Transverse colon (tissue), 4 donors: ENCODE data around the gene GPR15. TPM values are rescaled to one million over a fixed set of nuclear protein-coding genes. Genes with fewer than 3 reads are reported as not detected.

ENCODE experiments used
- DNase-seq: peaks from one replicate; pipeline ENCODE4 v3.0.0-alpha.2; 2019
- H3K27ac ChIP-seq, 4 donors: fragments of 200-600 bp; sonication (generic); 2 replicates each; pipeline ENCODE4 v1.5.1; 2016 to 2018; ENCODE audit warnings: inconsistent platforms in 4 of 4
- H3K27me3 ChIP-seq: fragments of 200-600 bp; sonication (generic); 2 replicates; pipeline ENCODE4 v1.5.1; 2017; ENCODE audit warnings: inconsistent platforms
- H3K36me3 ChIP-seq, 4 donors: fragments of 200-600 bp; sonication (generic); 2 replicates each; pipeline ENCODE4 v1.5.1; 2017 to 2019; ENCODE audit warnings: inconsistent platforms in 4 of 4
- H3K4me1 ChIP-seq, 4 donors: fragments of 200-600 bp; sonication (generic); 2 replicates each; pipeline ENCODE4 v1.5.1; 2017 to 2020; ENCODE audit warnings: inconsistent platforms in 4 of 4
- H3K4me3 ChIP-seq, 4 donors: fragments of 200-600 bp; sonication (generic); 1 replicate in 1 of 4; 2 replicates in 3 of 4; pipeline versions ENCODE4 v1.5.1 to v1.6.1; 2017 to 2019; ENCODE audit warnings: inconsistent platforms in 4 of 4
- H3K9me3 ChIP-seq, 2 donors: fragments of 200-600 bp; sonication (generic); 2 replicates each; pipeline ENCODE4 v1.5.1; 2017 to 2019; ENCODE audit warnings: inconsistent platforms in 2 of 2
- EP300 ChIP-seq: sonication (generic); formaldehyde crosslinking; IDR thresholded peaks from one replicate; pipeline ENCODE4 v1.6.1; 2017; ENCODE audit warnings: antibody characterized with exemption, low read depth
- POLR2A ChIP-seq: fragments of 450-650 bp; IDR thresholded peaks from one replicate; pipeline ENCODE4 v1.6.1; 2016; ENCODE audit warnings: antibody characterized with exemption, mild to moderate bottlenecking, moderate library complexity
- POLR2AphosphoS5 ChIP-seq, 3 donors: sonication (generic); formaldehyde crosslinking; IDR thresholded peaks; one replicate each; pipeline ENCODE4 v1.6.1; 2016; ENCODE audit warnings: antibody characterized with exemption in 3 of 3
- WGBS, 2 donors: methylation state at CpG; one replicate each; pipeline ENCODE4 v1.1.5; 2018; ENCODE audit warnings: low coverage in 1 of 2; 5-methylcytosine and 5-hydroxymethylcytosine counted together
- in situ Hi-C, 4 donors: fragments of 200-750 bp; cut with MboI; loops; one replicate each; pipeline versions ENCODE4 v1.15.0 to v1.15.1; 2017; ENCODE audit warnings: low sequenced_read_pairs in 3 of 4, low pct_ligation_motif_present in 1 of 4, low pct_unique_long_range_greater_than_20kb in 1 of 4
- intact Hi-C: fragments of 100-400 bp; cut with DNase I; formaldehyde crosslinking; loops from one replicate; pipeline ENCODE4 v1.15.1; 2023; ENCODE audit warnings: low total_unique reads
- total RNA-seq, 4 donors: library from RNA; depleted of rRNA; stranded (reverse); fragments of >200 nt; gene quantifications; one replicate each; pipeline ENCODE4 v1.1.0, GENCODE V29; 2016
- TF ChIP-seq, protein P1 (sequence below), 5 experiments: fragments of 200-600 bp in 3 of 5; fragments of 450-650 bp in 2 of 5; sonication (generic) in 3 of 5; IDR thresholded peaks; 1 replicate in 2 of 5; 2 replicates in 3 of 5; pipeline ENCODE4 v1.5.1; 2016 to 2017; ENCODE audit warnings: antibody characterized with exemption in 5 of 5, inconsistent platforms in 3 of 5, mild to moderate bottlenecking in 2 of 5, moderate library complexity in 1 of 5

The GPR15 gene
- total RNA-seq, 4 donors from 2014 or later: 0.60 to 11.7 (median 5.5) TPM

DNA sequence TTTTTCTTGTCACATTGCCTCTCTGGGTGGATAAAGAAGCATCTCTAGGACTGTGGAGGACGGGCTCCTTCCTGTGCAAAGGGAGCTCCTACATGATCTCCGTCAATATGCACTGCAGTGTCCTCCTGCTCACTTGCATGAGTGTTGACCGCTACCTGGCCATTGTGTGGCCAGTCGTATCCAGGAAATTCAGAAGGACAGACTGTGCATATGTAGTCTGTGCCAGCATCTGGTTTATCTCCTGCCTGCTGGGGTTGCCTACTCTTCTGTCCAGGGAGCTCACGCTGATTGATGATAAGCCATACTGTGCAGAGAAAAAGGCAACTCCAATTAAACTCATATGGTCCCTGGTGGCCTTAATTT, 478 bp downstream of the GPR15 start:
- Histone ChIP-seq H3K36me3 (no peaks in the 10 kb centered on the region), H3K4me1 (no peaks in the 10 kb centered on the region), H3K27me3 (no peaks in the 10 kb centered on the region), H3K9me3 (no peaks in the 10 kb centered on the region), H3K4me3 (peak overlapping the region in 3 of 4 donors; percentile 18 to 19 (median 19)), H3K27ac (peak overlapping the region; percentile 45 to 60 (median 54))
- no peak for TF ChIP-seq POLR2AphosphoS5 (IDR thresholded peaks at IDR 0.05)
- no peak for TF ChIP-seq POLR2A
- TF ChIP-seq, protein P1, sequence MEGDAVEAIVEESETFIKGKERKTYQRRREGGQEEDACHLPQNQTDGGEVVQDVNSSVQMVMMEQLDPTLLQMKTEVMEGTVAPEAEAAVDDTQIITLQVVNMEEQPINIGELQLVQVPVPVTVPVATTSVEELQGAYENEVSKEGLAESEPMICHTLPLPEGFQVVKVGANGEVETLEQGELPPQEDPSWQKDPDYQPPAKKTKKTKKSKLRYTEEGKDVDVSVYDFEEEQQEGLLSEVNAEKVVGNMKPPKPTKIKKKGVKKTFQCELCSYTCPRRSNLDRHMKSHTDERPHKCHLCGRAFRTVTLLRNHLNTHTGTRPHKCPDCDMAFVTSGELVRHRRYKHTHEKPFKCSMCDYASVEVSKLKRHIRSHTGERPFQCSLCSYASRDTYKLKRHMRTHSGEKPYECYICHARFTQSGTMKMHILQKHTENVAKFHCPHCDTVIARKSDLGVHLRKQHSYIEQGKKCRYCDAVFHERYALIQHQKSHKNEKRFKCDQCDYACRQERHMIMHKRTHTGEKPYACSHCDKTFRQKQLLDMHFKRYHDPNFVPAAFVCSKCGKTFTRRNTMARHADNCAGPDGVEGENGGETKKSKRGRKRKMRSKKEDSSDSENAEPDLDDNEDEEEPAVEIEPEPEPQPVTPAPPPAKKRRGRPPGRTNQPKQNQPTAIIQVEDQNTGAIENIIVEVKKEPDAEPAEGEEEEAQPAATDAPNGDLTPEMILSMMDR (IDR thresholded peaks at IDR 0.05): no peak
- TF ChIP-seq EP300: no peak
- in situ Hi-C loops: no loop called here
- 64% methylated on average over 5 of the region's 5 CpGs; no CpG with 5 or more reads in 1 of the 2 donors for WGBS, 2 donors
- intact Hi-C loops: no loop called here
- no peak for DNase-seq

DNA sequence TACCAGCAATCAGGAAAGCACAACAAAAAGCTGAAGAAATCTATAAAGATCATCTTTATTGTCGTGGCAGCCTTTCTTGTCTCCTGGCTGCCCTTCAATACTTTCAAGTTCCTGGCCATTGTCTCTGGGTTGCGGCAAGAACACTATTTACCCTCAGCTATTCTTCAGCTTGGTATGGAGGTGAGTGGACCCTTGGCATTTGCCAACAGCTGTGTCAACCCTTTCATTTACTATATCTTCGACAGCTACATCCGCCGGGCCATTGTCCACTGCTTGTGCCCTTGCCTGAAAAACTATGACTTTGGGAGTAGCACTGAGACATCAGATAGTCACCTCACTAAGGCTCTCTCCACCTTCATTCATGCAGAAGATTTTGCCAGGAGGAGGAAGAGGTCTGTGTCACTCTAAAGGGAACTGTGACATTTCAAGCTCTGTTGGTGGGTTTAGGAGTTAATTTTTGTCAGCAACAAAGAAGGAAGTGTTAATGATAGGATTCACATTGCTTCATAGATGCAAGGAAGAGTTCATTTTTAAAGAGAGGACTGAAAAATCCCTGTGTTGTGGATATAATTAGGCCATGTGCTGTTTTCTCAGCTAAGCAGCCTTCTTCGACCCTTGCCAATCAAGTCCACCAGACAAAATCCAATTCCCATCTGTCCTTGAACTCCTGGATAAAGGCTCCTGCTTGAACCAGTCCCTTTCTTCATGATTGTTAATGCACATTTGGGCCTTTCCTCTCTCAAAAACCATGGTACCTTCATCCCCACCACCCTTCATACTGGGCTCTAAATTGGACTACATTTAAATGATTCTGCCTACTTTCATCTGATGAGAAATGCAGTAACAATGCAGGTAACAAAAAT, 1.2 kb downstream of the GPR15 start:
- H3K9me3 ChIP-seq: no peaks in the 10 kb centered on the region
- H3K27me3 ChIP-seq: no peaks in the 10 kb centered on the region
- TF ChIP-seq POLR2A: no peak
- no peak for TF ChIP-seq EP300
- TF ChIP-seq, protein P1 (IDR thresholded peaks at IDR 0.05): no peak
- TF ChIP-seq POLR2AphosphoS5 (IDR thresholded peaks at IDR 0.05): no peak
- H3K36me3 ChIP-seq: no peaks in the 10 kb centered on the region
- WGBS, 2 donors: 76 to 77% methylated on average over 6 of the region's 6 CpGs
- peak overlapping the region in 2 of 4 donors; percentile 19 for H3K4me3 ChIP-seq
- H3K4me1 ChIP-seq: no peaks in the 10 kb centered on the region
- intact Hi-C loops (no loop called here), in situ Hi-C loops (no loop called here)
- peak overlapping the region; percentile 45 to 60 (median 54) for H3K27ac ChIP-seq
- no peak for DNase-seq

- Histone ChIP-seq H3K27me3 (no peaks in the 10 kb centered on the region), H3K27ac (peak overlapping the region in 3 of 4 donors; percentile 21 to 60 (median 58)), H3K36me3 (no peaks in the 10 kb centered on the region), H3K9me3 (no peaks in the 10 kb centered on the region), H3K4me1 (no peaks in the 10 kb centered on the region), H3K4me3 (peak overlapping the region in 2 of 4 donors; percentile 1 to 3)
- in situ Hi-C loops: no loop called here
- intact Hi-C loops: no loop called here
- WGBS, 2 donors: 75 to 83% methylated on average over 2 of the region's 2 CpGs
- no peak for DNase-seq
- TF ChIP-seq EP300: no peak
- TF ChIP-seq POLR2A: no peak
- no peak for TF ChIP-seq POLR2AphosphoS5 (IDR thresholded peaks at IDR 0.05)
Observed at GRCh38 chr3:98534168-98534567, 2.4 kb downstream of the GPR15 start.

DNA sequence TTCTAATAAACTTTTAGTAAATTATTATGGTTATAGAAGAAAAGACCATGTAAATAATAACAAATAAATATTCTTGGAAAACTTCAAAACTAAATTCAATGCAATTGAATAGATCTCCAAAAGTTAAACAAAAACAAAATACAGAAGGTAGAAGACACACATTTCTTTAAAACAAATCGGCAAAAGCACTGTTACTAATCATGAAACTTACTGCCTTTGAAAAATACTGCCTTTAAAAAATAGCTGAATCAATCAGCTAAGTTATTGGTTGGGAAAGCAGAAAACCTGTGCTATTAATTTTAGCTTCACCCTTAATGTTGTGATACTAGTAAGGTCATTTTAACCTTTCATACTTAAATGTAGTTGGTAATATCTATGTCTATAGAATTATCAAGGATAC, 3.0 kb downstream of the GPR15 start:
- TF ChIP-seq, protein P1 (IDR thresholded peaks at IDR 0.05): no peak
- no peak for TF ChIP-seq POLR2AphosphoS5 (IDR thresholded peaks at IDR 0.05)
- no peak for TF ChIP-seq EP300
- no peak for TF ChIP-seq POLR2A
- Histone ChIP-seq H3K4me3 (peak overlapping the region in 1 of 4 donors; percentile 10), H3K4me1 (no peaks in the 10 kb centered on the region), H3K36me3 (no peaks in the 10 kb centered on the region), H3K27me3 (no peaks in the 10 kb centered on the region), H3K9me3 (no peaks in the 10 kb centered on the region), H3K27ac (peak overlapping the region in 1 of 4 donors; percentile 37)
- intact Hi-C loops (no loop called here), in situ Hi-C loops (no loop called here)
- 70 to 83% methylated on average over 1 of the region's 1 CpG for WGBS, 2 donors
- DNase-seq: no peak
